HG03064 (cell line): ENCODE results near the gene GEMIN7.
A peak's percentile ranks its signal among the peaks of the same experiment; 100 is the strongest.

Experiments
- ATAC-seq: cut with Tn5 transposase; IDR thresholded peaks from one replicate; pipeline ENCODE4 v1.9.1; 2021; ENCODE audit warnings: low read depth; ENCODE audit not compliant: unreplicated experiment

The GEMIN7 gene, protein sequence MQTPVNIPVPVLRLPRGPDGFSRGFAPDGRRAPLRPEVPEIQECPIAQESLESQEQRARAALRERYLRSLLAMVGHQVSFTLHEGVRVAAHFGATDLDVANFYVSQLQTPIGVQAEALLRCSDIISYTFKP

GRCh38 chr19:45079063-45079910 is at the start of gene GEMIN7:
TSS of gene GEMIN7 (plus strand) at chr19:45079260. CDS start at chr19:45090115, 10,855 bp downstream.
- no peak for ATAC-seq

DNA sequence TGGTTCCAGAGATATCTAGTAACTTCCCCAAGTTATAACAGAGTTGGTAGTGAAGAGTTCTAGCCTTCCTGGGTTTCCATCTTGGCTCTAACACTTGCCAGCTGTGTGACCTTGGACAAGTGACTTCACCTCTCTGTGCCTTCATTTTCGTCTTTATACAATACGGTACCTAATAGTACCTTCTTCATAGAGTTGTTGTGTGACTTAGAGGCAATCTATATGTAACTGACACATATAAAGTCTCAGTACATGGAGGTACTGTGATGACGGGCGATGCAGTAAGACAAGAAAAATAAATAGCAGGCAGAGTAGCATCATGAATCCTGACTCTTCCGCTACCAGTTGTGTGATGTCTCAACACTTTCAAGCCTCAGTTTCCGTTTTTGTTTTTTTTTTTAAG is 48.2 kb upstream of the GEMIN7 start:
- no peak for ATAC-seq

- no peak for ATAC-seq
Measured at GRCh38 chr19:45032421-45032820, 46.6 kb upstream of the GEMIN7 start.

DNA sequence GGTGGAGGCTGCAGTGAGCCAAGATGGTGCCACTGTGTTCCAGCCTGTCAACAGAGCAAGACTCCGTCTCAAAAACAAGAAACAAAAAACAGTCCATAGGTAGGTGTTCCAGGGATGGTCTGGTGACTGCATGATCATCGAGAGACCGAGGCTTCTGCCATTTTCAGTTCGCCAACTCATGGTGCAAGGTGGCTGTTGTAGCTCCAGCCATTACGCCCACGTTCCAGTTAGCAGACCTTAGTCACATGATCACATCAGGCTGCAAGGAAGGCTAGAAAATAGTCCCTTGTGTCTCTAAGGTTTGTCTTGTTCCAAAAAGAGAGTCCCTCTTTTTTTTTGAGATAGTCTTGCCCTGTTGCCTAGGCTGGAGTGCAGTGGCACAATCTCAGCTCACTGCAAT is 43.3 kb upstream of the GEMIN7 start:
- no peak for ATAC-seq

DNA sequence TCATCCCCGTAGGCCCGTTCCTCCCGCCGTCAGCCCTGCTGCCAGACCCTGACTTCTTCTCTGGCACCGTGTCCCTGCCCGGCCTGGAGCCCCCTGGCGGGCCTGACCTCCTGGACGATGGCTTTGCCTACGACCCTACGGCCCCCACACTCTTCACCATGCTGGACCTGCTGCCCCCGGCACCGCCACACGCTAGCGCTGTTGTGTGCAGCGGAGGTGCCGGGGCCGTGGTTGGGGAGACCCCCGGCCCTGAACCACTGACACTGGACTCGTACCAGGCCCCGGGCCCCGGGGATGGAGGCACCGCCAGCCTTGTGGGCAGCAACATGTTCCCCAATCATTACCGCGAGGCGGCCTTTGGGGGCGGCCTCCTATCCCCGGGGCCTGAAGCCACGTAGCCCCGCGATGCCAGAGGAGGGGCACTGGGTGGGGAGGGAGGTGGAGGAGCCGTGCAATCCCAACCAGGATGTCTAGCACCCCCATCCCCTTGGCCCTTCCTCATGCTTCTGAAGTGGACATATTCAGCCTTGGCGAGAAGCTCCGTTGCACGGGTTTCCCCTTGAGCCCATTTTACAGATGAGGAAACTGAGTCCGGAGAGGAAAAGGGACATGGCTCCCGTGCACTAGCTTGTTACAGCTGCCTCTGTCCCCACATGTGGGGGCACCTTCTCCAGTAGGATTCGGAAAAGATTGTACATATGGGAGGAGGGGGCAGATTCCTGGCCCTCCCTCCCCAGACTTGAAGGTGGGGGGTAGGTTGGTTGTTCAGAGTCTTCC is 41.5 kb upstream of the GEMIN7 start:
- no peak for ATAC-seq

DNA sequence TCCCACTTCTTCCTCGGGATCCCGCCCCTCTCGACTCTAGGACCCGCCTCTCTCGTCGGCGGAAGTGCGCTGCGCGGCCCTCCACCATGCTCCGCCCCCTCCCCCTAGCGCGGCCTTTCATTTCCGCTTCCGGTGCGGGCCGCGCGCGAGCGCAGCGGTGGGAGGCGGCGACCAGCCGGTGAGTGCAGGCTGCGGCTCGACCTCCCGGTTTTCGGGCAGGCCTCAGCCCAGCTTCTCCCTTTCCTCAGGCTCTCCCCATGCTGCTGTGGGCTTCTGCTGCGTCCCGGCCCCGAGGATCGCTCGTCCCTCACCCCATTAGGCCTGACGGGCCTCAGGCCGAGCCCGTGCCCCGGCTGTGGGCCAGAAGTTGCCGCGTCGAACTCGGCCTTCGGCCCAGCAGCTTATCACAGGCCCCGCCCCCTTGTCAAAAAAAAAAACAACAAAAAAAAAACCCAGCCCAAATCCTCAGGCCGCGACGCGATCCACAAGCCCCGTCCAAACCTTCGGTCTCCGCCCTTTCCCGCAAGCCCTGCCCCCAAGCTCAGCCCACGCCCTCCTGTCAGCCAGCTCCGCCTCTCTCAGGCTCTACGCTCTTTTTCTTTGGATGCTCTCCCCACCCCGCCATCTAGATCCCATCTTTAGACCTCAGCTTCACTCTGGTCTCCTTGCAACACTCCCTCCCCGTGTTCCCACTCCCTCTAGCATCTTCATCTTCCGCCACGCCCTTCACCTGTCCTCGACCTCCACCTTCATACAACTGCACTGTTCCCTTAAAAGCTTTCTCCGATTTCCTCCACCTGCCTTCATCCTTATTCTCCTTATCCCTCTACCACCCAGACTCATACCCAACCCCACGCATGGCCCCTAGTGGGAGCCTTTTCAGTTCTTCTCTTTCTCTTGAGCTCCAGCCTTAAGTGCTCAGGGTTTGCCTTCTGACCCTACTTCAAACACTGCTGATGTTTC is 39.8 kb upstream of the GEMIN7 start, which contains the start of gene CLASRP:
Gene CLASRP, plus strand, starts transcription at position 115 of the 963 bp plus-strand sequence. CDS start 1,168 bp downstream, outside the sequence.
- peak; percentile 82 for ATAC-seq

DNA sequence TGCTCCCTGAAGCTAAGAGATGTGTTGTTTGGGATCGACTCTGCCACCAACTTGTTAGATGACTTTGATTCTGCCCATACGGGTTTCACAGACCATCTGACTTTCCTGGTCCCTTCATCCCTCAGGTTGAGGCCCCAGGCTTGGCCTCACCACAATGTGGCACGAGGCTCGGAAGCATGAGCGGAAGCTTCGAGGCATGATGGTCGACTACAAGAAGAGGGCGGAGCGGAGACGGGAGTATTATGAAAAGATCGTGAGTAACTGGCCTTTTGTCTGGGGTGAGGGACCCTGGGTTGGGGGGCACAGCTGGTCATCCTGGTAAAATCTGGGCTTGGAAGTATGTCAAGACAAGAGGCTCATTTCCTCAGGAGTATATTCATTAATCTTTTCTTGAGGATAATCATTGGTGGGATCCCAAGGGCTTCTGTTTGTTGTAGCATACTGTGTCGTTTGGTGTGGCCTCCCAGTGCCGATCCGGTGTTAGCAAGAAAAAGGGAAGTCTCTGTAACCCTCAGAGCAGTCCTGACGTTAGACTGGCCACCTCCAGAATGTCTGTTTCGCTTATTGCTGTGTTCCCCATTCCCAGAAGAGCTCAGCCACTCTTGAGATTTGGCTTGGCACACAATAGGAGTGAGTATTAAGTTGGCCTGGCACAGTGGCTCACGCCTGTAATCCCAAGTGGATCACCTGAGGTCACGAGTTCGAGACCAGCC is 38.8 kb upstream of the GEMIN7 start:
- ATAC-seq, result no peak

GRCh38 chr19:45041125-45041524 is 37.9 kb upstream of the GEMIN7 start:
- no peak for ATAC-seq

DNA sequence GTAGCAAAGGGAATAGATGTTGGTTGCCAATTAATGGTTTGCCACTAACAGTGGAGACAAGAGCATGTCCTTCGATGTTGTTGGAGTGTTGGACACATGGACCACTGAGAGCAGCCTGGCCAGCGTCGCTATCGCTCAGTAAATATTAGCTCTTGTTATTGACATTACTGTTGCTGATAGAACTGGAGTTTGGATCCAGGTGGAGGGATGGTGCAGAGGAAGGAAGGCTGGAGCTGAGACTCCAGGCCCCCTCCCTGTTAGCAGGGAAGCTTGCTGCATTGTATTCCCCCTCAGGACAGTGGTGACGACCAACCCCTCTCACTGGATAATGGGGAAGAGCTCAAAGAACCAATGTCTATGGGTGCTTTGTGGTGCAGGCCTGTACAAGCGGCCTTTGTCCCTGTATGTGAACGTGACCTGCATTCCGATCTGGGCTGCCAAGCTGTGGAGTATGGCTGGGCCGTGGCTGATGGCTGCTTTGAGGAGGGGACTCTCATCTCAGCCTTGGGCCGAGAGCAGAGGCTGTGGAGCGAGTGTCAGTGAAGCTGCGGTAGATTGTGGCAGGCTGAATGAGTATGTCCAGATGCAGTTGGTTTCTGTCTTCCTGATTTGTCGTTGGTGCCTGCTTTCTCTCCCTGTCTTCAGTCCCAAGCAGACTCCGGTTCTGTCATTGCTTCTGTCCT is 33.2 kb upstream of the GEMIN7 start:
- no peak for ATAC-seq

GRCh38 chr19:45046355-45046754 is 32.7 kb upstream of the GEMIN7 start:
- no peak for ATAC-seq

- peak; percentile 60 for ATAC-seq
Measured at GRCh38 chr19:45047188-45047797, 31.8 kb upstream of the GEMIN7 start.

- no peak for ATAC-seq
Measured at GRCh38 chr19:45049073-45049736, 29.9 kb upstream of the GEMIN7 start.

DNA sequence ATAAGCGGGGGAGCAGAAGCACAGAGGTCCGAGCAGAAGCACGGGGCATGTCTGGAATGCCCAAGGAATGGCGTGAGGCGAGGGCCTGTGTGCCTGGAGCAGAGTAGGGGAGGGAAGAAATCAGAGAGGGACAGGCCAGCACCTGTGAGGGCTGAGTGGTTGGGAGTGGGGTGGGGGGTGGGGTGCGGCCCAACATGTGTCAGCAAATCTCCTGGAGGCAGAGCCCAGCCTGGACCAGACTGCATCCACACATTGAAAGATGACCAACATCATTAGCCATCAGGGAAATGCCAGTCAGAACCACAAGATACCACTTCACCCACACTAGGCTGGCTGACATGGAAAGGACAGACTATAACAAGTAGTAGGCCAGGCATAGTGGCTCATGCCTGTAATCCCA is 29.0 kb upstream of the GEMIN7 start:
- ATAC-seq, result no peak

DNA sequence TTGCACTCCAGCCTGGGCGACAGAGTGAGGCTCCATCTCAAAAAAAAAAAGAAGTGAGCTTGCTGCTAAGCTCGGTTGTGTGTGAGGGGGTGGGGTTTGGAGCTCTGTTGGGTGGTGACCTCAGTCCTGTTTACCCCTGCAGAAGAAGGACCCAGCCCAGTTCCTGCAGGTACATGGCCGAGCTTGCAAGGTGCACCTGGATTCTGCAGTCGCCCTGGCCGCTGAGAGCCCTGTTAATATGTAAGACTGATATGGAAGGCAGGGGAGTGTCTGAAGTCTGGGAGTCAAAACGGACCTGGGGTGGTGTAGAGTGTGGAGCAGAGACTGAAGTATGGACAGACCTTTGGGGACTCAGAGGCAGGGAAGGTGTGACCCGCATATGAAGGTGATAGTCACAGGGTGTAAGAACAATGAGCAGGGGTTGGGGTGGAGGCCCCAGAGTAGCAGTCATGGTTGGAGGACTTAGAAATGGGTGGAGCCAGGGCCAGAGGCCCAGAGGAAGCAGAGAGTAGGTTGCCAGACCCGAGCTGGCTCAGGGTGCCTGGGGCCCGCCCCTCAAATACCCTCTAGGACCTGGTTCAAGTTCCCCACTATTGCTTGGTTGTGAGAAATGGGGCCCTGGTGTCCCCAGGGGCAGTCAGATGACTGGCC is 27.0 kb upstream of the GEMIN7 start:
- no peak for ATAC-seq

DNA sequence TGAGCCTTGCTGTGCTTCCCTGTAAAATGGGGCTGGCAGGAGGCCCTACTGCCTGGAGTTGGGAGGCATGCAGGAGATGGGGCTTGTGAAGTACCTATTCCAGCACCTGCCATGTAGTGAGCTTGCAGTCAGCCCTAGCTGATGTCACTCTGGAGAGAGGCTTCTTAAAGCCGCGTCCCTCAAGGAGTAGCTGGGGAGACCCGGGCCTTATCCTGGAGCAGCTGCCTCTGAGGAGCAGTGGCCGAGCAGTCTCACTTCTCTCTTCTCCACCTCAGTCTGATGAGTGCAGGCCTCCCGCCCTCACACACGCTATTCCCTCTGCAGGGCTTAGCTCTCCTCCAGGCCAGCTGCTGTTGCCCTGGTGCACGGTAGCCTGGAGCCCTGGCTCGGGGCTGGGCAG is 22.2 kb upstream of the GEMIN7 start:
- no peak for ATAC-seq

- ATAC-seq, result no peak
Measured at GRCh38 chr19:45057444-45057843, 21.6 kb upstream of the GEMIN7 start.

- no peak for ATAC-seq
Measured at GRCh38 chr19:45058622-45059159, 20.4 kb upstream of the GEMIN7 start.
